Measurements from ENCODE around the gene PLCD3.

DNA sequence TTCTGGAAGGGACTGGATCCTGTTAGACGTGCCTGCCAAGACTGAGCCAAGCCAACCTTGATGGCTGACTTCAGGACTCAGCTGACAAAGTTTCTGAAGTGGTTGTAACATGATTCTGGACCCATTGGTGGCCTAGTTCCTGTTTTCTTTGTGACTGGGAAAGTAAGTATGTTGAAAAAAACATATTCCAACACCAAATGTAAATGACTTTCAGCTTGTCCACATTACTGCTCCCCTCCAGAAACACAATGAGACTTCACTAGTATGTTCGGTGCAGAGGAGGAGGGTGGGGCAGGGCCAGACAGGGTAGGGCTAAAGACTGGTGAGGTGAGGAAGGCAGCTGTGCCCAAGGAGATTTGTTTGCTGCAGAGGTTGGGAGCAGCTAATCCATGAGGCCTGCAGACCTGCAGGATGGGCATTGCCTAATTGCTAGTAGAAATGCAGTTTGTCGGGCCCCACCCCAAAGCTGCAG lies 44.8 kb downstream of the PLCD3 start:
- no peak for TF ChIP-seq YY1 (IDR thresholded peaks at IDR 0.05; ENCODE audit: insufficient read depth, insufficient read length)
- TF ChIP-seq SUZ12 (IDR thresholded peaks at IDR 0.05; ENCODE audit: extremely low read depth, insufficient read depth, insufficient read length) = no peak
- TF ChIP-seq ZNF274 (IDR thresholded peaks at IDR 0.05; ENCODE audit: low read depth, low read length) = no peak

Data from NT2/D1 (cell line).